Cerebellar nuclear complex (tissue), 1 donor: ENCODE results near the gene UPB1.

ENCODE experiments used
- DNase-seq, 2 experiments: peaks; one replicate each; lab custom pipeline; 2025; lab: John Stamatoyannopoulos, UW

The UPB1 gene

GRCh38 chr22:24494528-24495364 is at the start of gene UPB1:
TSS of gene UPB1 (plus strand) at chr22:24495332. CDS start at chr22:24495404, 72 bp downstream.
- no peak for DNase-seq

GRCh38 chr22:24445481-24446259 is 49.5 kb upstream of the UPB1 start:
- DNase-seq, result no peak

GRCh38 chr22:24446260-24446611 is 48.9 kb upstream of the UPB1 start:
- no peak for DNase-seq

GRCh38 chr22:24450610-24451009 is 44.5 kb upstream of the UPB1 start:
- no peak for DNase-seq

- DNase-seq, result no peak
Measured at GRCh38 chr22:24451162-24451561, 44.0 kb upstream of the UPB1 start.

- DNase-seq, result no peak
Measured at GRCh38 chr22:24453853-24454252, 41.3 kb upstream of the UPB1 start.

- DNase-seq, result no peak
Measured at GRCh38 chr22:24455039-24455438, 40.1 kb upstream of the UPB1 start.

- DNase-seq, result no peak
Measured at GRCh38 chr22:24455751-24456426, 39.2 kb upstream of the UPB1 start.

GRCh38 chr22:24457894-24458420 is 37.2 kb upstream of the UPB1 start:
- DNase-seq, result no peak

GRCh38 chr22:24459911-24460310 is 35.2 kb upstream of the UPB1 start:
- no peak for DNase-seq

- no peak for DNase-seq
Measured at GRCh38 chr22:24460418-24461089, 34.6 kb upstream of the UPB1 start.

GRCh38 chr22:24463071-24463760 is 31.9 kb upstream of the UPB1 start:
- no peak for DNase-seq

GRCh38 chr22:24465566-24465965 is 29.6 kb upstream of the UPB1 start:
- DNase-seq, result no peak

GRCh38 chr22:24465975-24466374 is 29.2 kb upstream of the UPB1 start:
- no peak for DNase-seq

GRCh38 chr22:24466716-24467328 is 28.3 kb upstream of the UPB1 start:
- no peak for DNase-seq

GRCh38 chr22:24467340-24467739 is 27.8 kb upstream of the UPB1 start:
- DNase-seq, result no peak

GRCh38 chr22:24471570-24471969 is 23.6 kb upstream of the UPB1 start:
- DNase-seq, result peak in 1 of 2 experiments; percentile 39

- no peak for DNase-seq
Measured at GRCh38 chr22:24473284-24473683, 21.8 kb upstream of the UPB1 start.

- no peak for DNase-seq
Measured at GRCh38 chr22:24474221-24474620, 20.9 kb upstream of the UPB1 start.

- DNase-seq, result no peak
Measured at GRCh38 chr22:24474649-24475255, 20.4 kb upstream of the UPB1 start.
